Dedifferentiated amniotic fluid mesenchymal stem cell (primary cell): Measurements from ENCODE around the gene LIPH.
"Not testable (repeated sequence)": the region's sequence is repeated elsewhere in the genome, so short reads cannot be mapped to it uniquely, and the experiment has no call there.

Experiments used
- DNase-seq: peaks from one replicate; pipeline ENCODE4 v3.0.0-alpha.2; 2016; ENCODE audit errors: extremely low spot score

LIPH gene

DNA sequence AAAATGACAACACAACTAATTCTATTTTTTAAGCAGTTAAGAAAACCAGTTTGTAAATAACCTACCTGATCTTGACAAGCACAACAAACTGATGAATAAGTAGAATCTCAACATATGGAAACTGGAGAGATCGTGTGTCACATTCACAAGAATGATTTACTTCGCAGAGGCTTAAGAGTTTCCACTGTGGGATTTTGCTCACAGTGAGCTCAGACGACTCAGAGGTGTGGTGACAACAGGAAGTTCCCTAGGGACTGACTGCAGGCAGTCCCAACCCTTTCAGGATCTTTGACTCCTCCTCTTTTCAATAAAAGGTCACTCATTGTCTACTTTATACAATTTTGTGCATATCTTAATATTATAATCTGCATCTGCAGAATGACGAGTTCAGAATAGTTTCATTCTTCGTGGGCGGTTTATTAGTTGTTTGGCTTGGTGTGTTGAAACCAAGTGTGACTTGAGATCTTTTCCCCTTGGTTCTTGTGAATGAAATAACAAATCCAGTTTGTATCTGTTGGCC is at the start of gene LIPH:
Gene LIPH (minus strand): TSS at position 231 of the 520 bp plus-strand sequence. CDS start 117 bp downstream, at position 114.
- DNase-seq = no peak

DNA sequence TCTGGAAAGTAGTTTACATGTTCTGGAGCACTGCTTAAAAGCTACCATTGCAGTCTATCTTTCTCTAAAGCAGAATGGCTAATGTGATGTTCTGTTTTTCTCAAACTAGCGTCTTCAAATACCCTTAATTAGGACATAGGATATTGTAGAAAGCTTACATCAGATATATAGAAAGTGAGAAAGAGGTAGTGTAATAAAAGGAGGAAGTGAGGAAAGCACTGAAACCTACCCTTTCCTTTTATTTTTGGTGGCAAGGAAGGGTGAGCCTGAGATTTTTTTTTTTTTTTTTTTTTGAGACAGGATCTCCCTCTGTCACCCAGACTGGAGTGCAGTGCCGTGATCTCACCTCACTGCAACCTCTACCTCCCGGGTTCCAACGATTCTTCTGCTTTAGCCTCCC is 43.1 kb upstream of the LIPH start:
- no peak for DNase-seq

DNA sequence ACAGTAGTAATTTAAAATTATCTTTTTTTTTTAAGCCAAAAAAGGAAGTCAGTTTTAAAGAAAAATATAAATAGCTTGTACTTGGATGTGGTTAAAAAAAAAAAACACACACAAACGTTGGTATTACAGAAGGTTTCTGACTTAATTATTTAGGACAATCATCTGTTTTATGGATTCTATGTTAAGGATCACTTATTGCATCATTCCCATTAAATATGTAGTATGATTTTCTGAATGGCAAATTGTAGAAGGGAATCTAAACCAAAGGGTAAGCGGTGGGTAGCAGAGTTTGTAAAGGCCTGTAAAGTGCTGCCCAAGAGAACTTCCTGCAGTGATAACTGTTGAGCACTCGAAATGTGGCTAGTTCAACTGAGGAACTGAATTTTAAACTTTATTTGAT is 41.7 kb upstream of the LIPH start:
- no peak for DNase-seq

DNA sequence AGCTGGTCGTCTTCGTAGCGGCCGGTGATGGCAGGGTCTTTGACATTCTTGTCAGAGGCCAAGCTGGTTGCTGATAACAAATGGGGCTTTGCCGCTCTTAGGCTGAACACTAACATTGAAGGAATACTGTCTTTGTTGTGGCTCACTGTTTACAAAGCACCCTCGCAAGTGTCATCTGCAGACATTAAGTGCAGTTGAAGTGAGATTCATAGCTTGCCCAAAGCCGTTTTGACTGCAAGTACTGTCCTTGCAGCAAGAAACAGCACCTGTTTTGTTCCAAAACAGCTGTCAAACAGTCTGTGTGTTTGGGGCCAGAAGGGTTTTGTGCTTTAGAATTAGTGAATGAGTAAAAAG is 34.3 kb upstream of the LIPH start:
- no peak for DNase-seq

DNA sequence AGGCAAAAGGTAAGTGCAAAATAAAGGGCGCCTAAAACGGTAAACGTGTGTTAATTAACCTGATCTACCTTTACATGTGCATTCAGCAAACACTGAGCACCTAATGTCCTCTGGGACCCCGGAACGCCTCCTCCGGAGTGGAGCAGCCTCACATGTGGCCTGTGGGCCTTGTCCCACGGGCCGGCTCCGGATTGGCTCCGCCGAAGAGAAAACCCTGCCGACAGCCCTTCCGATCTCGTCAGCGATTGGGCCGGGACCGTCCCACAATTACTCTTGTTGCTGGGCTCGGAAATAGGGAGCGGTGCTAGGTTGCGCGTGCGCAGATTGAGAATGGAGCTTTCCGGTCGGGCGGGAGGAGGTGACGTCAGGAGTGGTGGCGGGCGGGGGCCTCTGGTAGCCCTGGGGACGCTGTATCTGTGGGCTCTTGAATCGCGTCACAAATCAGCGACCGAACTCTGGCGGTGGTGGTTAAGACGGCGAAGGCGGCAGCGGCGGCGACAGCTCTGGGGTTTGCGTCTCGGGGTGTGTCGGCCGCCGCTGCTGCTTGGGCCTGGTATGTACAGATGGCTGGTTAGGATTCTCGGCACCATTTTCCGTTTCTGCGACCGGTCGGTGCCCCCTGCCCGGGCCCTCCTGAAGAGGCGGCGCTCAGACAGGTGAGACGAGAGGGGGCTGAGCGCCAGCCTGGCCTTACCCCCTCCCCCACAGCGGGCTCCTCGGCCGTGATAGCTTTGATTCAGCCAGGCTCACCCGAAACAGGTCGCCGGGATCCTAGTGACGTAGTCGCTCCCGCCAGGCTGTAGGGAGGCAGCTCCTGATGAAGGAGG is 33.7 kb upstream of the LIPH start, which contains the start of gene SENP2:
Gene SENP2 (plus strand): TSS at position 437 of the 827 bp plus-strand sequence. CDS start 119 bp downstream, at position 556.
- peak; percentile 99 for DNase-seq

DNA sequence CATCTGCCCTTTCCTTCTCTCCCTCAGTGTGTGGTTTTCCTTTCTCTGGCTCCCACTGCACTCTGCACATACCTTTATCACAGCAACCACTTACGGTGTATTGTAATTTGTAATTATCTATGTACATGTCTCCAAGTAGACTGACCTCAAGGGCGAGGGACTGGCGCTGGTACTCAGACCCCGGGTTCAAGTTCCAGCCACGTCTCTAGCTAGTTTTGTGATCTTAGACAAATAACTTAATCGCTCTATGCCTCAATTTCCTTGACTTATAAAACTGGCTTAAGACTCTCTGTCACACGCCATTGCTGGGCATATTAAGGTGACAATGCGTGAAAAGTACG is 33.1 kb upstream of the LIPH start:
- no peak for DNase-seq

DNA sequence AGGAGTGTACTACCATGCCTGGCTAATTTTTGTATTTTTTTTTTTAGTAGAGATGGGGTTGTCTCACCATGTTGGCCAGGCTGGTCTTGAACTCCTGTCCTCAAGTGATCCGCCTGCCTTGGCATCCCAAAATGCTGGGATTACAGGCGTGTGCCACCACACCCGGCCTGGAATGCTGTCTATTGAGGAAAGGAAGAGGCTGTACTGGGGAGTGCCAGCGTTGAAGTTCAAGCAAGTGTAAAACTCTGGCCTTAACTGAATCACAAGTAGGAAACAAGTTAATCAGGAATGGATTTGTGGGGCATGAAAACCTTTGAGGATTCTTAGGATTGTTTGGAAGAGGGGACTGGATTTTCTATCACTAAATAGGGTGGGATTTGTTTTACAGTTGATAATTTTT is 32.3 kb upstream of the LIPH start:
- DNase-seq = no peak

DNA sequence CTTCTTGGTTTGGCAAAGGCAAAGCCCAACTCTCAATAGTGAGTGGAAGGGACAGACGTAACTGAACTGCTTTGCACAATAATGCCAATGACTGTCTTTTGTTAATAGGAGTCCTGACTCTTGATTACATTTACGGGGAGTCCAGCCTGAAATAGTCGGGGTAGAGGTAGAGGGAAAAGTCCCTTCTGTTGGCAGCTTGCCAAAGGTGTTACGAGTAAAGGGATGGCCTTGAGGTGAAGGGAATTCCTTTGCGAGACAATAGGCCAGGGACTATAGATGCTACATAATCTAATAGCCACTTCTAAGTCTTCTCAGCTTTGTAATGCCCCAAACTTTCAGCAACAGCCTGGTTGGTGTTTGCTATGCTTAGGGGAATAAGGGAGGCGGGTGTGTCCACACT is 31.5 kb upstream of the LIPH start:
- DNase-seq = no peak

DNA sequence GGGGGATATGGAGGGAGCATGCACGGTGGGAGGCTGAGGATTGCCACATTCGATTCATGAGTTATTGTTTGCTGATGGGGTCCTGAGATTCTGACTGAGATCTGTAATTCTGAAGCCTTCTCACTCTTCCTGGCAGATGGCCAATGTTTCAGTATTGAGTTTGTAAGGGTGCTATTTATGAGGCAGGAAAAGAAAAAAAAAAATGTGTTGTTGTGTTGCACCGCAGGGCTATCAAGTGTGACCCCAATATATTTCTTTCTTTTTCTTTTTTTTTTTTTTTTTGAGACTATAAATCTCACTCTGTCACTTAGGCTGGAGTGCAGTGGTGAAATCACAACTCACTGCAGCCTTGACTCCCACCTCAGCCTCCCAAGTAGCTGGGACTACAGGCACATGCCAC is 30.5 kb upstream of the LIPH start:
- no peak for DNase-seq

DNA sequence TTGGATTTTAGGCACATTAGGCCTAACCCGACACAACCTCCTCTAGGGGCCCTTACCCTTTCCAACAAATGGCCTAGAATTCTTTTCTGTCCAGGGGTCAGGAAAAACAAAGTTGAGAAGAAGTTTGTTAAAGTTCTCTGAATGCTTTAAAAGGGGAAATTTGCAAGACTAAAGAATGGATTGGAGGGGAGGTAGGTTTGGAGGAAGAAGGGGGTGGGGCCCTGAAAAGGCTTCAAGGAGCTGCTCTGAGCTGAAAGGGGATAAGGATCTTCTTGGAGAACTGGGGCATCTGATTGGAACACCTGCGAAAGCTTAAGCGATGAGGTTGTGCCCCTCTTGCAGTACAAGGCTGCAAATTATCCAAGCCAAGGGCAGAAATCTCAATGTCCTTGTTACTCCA is 29.8 kb upstream of the LIPH start:
- DNase-seq = no peak

DNA sequence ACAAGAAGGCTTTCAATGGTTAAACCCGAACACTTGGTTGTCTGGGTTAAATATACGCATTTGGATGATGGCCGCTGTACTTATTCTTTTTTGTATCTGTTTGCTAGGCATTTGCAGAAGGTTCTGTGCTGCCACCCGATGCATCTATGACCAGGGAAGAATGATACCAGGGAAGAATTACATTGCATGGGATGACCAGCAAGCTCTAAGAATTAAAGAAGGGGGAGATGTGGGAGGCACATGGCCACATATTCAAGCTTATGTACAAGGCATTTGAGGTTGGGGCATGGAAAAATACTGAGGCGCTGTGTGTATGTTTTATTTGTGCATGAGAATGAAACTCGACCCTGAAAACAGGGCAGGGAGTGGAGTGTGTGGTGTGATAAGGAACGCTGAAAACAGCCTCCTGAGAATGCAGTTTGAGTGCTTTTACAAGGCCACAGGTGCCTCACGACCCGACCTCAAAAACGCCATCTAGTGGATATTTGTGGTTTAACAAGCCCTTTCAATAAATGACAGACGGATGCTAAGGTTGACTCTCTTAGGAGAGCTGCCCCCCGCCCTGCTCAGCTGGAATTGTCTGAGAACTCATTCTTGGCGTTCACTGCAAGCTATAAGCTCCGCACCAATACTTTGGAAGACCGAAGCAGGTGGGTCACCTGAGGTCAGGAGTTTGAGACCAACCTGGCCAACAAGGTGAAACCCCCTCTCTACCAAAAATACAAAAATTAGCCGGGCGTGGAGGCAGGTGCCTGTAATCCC is 22.9 kb upstream of the LIPH start:
- peak; percentile 45 for DNase-seq

DNA sequence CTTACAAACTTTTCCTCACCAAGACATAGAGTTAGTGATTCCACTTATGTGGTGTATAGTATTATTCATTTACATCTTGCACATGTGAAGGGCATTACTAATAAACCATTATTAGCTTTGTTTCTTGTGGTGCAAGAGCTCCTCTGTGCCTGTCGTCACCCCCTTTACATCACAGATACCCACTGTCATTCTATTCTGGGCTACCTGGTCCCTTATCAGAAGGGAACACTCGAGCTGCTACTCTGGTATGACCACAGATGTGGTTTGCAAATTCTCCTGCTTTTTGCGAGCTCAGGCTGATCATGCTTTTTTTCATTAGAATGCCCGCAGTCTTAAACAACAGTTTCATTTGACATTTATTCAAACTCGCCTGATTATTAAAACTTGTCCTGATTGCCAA is 19.8 kb upstream of the LIPH start:
- no peak for DNase-seq

DNA sequence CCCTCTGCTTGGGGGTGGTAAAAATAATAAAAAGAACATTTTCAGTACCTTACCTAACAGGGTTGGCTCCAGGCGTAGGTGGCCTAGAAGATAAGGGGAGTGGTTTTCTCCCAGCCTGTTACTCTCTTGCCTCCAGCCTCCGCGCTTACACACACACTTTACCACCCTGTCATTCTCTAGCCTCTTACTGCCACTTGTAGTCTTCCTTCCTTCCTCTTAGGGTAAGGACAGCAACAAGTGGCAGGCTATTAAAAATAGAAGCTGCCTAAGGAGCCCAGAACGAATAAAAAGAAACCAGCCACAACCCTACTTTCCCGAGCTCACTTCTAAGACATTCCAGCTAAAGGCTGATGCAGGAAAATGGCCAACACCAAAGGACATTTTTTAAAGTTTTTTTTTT is 9.6 kb upstream of the LIPH start:
- no peak for DNase-seq

DNA sequence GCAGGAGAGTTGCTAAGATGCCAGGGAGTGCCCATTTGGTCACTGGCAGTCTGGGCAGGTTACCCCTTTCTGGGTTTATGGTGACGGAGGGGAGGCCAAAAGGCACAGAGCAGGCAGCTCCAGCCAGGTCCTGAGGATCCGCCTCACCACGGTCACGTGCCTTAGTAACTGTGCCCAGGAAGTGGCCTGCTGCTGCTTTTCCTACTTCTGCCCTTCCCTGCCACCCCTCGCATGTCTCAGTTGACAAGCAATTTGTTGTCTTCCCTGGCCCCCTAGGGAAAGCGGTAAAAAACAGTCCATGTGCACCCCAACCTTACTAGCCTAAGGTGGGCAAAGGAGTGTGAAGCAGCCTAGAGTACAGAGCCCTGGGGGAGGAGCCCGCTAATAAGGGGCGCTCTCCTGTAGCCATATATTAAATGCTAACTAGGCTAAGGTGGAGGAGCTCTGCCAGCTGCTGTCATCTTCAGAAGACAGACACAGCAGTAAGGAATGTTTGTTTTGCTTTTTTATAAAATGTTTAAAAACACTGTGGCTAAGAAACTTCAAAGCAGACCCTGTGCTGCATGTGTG is 9.1 kb upstream of the LIPH start:
- DNase-seq = no peak

DNA sequence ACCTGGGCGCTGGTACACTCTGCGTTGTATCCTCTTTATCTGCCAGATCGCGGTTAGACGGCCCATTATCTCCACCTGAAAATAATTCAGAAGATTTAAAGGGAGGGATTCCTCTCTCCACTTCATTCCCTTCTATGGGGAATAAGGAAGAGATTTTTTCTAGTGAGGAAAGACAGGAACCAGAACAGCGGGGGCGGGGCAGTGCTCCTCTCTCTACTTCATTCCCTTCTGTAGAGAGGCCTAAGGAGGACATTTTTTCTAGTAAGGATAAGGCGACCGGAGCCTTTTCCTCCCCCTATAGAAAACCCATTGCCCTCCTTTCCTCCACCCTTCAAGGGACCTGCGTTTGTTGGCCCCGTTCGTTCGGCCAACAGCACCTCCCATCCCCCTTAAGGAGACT is 8.3 kb upstream of the LIPH start:
- DNase-seq = no peak

DNA sequence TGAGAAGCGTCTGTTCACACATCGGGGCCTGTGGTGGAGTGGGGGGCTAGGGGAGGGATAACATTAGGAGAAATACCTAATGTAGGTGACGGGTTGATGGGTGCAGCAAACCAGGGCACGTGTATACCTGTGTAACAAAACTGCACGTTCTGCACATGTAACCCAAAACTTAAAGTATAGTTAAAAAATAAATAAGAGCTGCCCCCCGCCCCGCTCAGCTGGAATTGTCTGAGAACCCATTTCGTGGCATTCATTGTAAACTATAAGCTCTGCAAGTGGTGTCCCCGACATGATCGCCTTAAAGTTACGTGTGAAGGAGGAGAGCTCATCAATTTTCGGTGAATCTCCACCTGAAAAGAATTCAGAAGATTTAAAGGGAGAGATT is 7.3 kb upstream of the LIPH start:
- DNase-seq = no peak

DNA sequence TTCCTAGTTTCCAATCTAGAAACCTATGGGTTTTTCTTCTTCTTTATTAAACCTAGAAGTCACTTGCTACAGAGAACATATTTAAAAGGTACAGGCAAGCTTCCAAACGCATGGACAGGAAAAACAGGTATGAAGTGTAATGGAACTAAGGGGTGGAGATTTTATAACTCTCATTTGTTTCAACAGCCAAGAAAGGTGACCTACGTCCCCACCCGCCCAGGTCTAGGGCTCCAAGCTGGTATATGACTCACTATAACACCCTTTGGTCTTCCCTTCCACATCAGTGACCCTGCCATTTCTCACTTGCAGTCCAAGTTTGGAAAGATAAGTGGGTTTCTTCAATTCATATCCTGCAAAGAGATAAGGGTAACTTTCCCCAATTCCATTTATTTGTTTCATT is 6.0 kb upstream of the LIPH start:
- DNase-seq = no peak

DNA sequence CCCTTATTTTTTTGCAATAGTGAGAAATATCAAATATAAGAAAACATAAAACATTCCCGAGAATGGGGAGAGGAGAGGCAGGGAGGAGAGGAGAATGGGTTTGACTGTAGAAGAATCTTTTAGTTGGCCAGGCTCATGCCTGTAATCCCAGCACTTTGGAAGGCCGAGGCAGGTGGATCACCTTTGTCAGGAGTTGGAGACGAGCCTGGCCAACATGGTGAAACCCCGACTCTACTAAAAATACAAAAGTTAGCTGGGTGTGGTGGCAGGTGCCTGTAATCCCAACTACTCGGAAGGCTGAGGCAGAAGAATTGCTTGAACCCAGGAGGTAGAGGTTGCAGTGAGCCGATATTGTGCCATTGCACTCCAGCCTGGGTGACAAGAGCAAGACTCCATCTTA is 4.3 kb upstream of the LIPH start:
- not testable (repeated sequence) for DNase-seq

DNA sequence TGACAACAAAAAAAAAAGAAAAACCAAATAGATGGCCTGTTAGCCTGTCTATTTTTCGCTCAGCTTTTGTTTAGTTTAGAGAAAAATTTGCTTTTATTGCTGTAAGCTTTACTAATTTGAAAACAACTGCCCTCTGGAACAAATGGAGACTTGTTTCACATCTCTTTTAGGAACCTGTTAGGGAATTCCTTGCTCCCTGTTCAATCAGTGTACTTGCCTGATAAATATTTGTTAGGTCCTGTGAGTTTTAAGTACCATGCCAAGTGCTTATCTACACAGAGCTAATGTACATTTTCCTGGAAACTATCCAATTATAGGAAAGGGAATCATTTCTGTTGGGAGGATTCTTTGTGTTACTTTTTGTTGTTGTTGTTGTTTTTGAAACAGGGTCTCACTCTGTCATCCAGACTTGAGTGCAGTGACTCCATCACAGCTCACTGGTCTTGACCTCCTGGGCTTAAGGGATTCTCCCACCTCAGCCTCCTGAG is 3.5 kb upstream of the LIPH start:
- no peak for DNase-seq

DNA sequence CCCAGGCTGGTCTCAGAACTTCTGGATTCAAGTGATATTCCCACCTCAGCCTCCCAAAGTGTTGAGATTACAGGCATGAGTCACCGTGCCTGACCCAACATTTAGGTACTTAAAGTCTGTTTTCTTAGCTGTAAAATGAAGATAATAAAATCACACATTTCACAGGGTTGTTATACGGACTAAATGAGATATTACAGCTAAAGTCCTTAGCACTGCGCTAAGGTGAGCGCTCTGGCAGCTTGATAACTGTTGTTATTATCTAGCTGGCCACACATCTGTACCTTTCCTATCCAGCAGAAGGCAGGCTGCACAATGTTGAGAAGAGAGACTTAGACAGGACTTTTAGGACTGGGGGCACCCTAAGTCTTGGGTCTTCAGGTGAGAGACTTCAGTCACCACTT is 2.7 kb upstream of the LIPH start:
- no peak for DNase-seq

DNA sequence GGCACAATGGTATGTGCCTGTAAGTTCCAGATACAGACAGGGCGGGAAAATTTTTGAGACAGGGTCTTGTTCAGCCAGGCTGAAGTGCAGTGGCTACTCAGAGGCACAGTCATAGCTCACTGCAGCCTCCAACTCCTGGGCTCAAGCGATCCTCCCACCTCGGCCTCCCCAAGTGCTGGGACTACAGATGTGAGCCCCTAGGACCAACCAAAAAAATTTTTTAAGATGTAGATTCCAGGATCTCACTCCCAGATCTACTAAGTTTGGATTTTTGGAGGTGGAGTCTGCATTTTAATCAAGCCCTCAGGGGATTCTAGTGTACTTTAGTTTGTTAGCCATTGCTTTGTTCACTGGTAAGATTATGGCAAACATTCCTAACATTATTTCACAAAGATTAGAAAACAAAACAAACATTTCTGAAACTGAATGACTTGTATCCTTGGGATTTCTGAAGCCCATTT is 2.7 kb downstream of the LIPH start:
- DNase-seq = peak; percentile 33

DNA sequence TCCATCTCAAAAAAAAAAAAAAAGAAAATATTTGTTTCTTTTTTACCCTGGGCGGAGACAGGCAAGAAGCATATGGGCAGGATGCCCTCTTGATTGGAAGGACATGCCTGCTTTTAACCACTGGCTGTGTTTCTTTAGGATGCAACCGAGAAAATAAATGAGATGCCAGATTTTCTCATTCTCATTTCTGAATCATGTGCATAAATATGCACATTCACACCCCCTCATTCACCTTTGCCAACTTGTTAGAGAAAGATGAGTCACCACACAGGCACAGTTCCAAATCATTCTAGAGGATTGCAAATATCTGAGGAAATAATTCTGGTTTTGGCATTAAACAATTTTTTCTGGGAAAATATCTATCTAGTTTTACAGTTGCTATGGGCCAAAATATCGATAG is 3.3 kb downstream of the LIPH start:
- DNase-seq = peak; percentile 96

DNA sequence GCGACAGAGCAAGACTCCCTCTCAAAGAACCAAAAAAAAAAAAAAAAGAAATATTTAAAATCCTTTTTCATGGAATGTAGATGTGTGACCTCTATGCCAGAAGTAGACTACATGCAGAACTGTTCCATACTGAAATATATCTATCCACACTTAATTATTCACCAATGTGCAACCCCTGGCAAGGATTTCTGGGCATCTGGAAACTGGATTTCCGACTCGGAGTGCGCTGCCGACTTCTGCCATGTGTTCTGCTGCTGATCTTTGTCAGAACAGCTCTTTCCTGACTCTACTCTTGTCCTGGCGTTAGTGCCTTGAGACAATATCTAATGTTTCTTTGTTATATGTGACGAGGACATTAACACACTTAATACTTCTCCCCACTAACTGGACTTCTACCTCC is 11.7 kb downstream of the LIPH start:
- no peak for DNase-seq
